Stimulated activated CD4-positive, alpha-beta T cell treated with anti-CD3 and anti-CD28 coated beads, Interleukin-4, amount 100 ng/mL, for 1 hour (primary cell): ENCODE results near the gene SCP2.

ENCODE experiments used
- DNase-seq: peaks from one replicate; pipeline ENCODE4 v3.0.0-alpha.2; 2020

The SCP2 gene, protein sequence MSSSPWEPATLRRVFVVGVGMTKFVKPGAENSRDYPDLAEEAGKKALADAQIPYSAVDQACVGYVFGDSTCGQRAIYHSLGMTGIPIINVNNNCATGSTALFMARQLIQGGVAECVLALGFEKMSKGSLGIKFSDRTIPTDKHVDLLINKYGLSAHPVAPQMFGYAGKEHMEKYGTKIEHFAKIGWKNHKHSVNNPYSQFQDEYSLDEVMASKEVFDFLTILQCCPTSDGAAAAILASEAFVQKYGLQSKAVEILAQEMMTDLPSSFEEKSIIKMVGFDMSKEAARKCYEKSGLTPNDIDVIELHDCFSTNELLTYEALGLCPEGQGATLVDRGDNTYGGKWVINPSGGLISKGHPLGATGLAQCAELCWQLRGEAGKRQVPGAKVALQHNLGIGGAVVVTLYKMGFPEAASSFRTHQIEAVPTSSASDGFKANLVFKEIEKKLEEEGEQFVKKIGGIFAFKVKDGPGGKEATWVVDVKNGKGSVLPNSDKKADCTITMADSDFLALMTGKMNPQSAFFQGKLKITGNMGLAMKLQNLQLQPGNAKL

DNA sequence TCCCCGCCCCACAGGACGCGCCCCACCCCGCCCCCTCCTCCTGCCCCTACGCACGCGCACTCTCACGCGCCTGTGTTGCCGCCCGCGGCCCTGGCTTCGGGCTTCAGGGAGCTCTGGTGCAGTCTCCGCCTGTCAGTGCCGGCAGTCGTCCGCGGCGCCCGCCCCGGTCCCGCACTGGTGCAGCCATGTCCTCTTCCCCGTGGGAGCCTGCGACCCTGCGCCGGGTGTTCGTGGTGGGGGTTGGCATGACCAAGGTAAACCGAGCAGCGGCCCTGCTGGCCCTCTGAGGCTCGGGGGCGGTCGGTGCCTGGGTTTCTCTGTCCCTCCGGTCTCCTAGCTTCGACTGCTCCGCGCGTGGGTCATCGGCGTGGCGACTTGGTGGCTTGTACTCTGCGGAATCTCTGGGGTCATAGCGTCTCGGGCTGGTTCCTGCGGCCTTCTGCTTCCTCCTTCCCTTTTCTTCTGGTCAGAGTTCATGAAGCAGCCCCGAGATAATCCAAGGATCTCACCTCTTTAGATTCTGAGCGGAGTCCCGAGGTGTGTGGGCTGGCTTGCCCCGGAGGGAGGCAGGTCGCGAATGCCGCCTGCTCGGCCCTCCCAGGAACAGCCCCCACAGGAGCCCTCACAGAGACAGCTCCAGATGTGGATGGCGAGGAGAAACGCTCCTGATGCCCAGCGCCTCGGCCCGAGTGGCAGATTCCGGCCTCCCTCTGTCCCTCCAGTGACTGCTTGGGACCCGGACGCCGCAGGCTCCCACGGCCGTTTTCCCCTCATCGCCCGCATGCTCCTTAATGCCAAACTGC lies at the start of gene SCP2:
Gene SCP2 (plus strand): TSS at position 65 of the 803 bp plus-strand sequence. CDS start 121 bp downstream, at position 186.
- DNase-seq = peak; percentile 81

DNA sequence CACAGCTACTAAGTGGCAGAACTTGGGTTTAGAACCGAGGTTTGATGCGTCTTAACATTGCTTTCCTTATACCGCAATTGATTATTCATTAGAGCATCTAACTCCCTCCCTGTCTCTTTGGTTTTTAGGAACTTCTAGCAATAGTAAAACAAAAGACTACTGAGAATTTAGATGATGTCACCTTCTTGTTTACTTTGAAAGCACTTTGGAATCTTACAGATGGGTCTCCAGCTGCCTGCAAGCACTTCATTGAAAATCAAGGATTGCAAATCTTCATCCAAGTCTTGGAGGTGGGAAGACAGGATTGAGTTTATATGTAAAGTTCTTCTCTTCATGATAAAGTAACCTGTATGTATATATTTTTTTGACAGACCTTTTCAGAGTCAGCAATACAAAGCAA lies 49.5 kb upstream of the SCP2 start:
- no peak for DNase-seq

DNA sequence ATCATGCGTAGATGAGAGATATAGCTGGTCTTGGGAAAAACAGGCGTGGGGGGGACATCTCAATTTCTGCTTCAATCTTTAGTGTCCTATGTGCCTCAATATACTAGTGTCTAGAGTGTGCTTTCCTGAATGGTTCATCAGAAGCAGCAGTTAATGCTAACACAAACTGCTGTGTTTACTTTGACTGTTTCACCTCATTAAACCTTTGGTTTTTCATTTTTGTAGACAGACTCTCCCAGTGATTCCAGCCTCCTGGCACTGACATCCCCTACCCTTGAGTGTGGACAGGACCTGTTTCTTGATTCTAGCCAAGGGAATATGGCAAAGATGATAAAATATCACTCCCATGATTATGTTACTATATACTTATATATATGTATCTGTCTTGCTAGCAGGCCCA lies 46.9 kb upstream of the SCP2 start:
- DNase-seq = no peak

DNA sequence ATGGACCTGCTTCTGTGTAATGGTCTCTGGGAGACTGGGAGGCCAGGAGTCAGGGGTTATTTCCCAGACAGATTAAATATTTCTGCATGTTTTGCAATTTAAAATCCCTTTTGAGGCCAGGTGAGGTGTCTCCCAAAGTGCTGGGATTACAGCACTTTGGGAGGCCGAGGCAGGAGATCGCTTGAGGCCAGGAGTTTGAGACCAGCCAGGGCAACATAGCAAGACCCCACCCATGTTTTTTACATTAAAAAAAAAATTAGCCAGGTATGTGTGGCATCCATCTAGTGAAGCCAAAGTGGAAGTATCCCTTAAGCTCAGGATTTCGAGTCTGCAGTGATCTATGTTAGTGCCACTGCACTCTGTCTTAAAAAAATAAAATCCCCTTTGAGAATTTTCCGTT lies 39.6 kb upstream of the SCP2 start:
- DNase-seq = no peak

DNA sequence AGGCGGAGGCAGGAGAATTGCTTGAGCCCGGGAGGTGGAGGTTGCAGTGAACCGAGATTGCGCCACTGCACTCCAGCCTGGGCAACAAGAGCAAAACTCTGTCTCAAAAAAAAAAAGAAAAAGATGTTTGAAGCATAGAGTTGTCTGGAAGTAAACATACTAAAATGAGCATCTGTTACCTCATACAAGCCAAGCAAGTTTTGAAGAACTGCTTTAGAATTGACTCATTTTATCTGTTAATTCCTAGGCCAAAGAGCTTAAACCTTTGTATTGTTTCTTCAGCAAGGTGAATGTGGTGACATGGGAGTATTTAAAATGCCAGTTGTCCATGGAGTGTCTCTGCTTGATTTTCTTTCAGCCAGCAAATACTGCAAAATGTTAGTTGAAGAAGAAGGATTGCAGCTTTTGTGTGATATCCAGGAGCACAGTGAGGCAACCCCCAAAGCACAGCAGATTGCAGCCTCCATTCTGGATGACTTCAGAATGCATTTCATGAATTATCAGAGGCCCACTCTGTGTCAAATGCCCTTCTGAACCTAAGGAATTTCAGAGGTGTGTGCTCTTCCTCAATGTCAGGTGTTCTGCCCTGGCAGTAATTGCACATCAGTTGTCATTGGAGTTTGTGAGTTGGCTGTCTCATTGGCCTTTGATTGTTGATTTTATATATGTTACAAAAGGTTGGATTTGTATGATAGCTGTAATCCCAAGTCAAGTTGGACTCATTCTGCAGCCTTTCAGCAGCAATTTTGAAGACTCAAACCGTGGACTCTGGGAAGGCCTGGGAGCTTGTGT lies 34.5 kb upstream of the SCP2 start:
- DNase-seq = no peak

DNA sequence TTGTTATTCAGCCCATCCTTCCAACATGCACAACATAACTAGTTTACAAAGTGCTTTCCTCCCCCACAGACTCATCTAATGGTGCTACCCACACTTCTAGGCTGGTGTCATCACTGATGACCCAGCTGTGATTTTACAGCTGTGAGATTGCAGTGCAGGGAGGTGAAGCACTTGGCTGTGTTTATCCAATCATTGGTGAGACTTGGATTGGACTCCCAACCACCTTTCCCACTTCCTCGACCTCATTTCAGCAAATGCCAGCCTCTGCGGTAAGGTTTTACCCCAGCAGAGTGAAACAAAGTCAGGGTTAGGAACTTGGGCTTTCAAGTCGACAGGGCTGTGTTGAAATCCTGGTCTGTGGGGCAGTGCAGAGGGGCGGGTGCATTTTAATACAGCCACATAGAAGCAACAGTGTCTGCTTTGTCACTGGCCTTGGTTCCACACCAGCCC lies 27.6 kb upstream of the SCP2 start:
- DNase-seq = no peak

DNA sequence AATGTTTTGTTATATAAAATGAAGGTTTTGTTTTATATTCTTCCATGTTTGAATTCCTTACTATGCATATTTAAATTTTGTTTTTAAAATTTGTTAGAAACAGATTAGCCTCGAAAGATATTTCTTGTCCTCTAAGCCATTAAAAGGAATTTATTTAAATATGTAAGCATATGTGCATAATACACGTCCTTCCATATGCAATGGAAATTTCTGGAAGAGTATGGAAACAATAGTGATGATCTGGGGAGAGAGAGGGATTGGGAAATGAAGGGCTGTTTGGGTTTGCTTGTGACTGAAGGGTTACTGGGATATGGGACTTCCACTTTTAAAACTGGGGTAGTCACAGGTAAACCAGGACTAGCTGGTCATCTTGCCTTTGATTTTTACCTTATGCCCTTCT lies 26.7 kb upstream of the SCP2 start:
- no peak for DNase-seq

DNA sequence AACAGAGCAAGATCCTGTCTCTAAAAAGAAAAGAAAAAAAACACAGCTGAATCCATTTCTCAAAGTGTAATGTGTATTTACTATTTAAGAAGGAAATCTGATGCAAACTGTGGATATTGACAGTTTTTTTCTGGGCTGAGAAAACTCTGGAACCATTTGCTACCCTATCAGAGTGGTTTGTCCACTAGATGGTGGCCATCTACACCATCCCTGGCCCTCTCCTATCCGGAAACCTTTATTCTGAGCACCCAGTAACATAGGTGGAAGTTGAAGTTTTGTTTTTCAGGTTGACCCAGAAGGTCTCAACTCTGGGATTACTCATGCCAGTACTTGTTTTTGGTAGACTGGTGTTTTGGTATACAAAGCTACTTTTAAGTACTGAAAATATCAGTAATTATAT lies 25.7 kb upstream of the SCP2 start:
- no peak for DNase-seq

DNA sequence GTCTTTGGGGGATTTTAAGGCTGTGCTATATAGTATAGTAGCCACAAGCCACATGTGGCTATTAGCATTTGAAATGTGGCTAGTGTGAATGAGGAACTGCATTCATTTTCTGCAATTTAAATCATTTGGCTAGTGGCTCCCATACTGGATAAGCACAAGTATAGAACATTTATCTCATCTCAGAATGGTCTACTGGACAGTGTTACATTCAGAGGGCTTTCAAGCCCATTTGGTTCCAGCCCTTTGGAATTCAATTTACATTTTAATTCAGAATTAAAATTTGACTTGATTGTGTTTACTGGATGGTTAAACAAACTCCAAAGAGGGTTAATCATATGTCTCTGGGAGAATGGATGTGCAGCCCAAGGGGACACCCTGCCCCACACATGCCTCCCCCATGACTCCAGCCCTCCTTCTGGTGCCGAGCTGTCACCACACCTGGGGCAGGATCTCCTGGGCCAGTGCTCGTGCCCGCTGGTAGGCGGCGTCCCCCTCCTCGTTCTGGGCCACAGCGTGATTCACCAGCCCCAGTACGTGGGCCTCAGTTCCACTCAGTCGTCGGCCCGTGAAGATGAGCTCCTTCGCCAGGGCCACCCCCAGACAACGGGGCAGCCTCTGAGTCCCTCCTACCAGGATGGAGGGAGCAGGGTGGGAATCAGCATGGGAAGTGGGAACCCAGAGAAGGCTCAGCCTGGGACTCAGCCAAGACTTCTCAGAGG lies 22.7 kb upstream of the SCP2 start:
- no peak for DNase-seq

DNA sequence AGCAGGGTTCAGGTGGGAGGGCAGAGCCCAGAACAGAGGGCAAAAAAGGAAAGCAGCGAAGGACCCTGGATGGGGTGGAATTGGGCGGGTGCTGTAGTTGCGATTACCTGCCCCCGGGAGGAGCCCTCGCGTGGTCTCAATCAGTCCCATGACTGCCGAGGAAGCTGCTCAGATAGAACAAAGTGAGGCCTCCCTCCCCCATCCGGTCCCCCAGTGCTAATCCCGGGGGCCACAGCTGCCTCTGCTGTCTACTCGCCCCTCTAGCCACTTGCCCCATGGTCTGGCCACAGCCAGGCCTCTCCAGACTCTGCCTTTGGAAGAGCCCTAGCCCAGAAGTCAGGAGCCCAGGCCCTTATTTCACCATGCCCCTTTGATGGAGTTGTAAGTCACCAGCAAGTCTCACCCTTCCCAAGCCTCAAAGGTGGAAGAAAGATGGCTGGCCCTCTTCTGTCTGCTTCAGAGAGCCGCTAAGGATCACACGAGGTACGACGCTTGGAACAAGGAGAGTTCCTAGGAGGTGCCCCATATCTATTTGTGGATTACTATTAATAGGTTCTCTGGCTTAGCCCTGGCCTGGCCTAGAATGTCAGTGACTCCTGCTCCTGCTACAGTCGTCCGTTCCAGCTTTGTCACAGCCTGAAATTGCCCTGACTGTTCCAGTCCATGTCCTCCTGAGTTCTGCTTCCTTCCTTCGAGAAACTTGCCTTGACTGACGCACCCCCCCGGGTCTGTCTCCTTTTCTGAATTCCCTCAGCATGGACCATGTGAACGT lies 22.0 kb upstream of the SCP2 start:
- peak; percentile 38 for DNase-seq

DNA sequence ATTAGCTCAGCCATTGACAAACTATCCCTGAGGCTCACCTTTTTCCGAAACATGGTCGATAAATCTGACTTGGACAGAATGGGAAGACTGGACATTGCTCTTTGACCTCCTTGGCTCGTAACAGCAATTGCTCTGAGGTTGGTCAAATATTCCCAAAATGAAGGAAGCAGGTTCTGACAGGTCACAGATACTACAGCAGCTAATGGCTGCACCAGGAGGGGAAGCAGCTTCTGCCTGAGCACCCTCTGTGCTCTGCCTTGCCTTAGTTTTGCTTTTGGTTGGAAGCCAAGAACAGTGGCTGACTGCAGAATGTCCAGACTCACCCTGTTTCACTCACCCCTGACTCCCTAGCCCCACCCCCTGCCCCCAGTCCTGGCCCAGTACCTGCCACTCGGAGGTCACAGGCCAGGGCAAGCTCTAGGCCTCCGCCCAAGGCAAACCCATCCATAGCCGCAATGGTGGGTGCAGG lies 20.9 kb upstream of the SCP2 start:
- DNase-seq = no peak

DNA sequence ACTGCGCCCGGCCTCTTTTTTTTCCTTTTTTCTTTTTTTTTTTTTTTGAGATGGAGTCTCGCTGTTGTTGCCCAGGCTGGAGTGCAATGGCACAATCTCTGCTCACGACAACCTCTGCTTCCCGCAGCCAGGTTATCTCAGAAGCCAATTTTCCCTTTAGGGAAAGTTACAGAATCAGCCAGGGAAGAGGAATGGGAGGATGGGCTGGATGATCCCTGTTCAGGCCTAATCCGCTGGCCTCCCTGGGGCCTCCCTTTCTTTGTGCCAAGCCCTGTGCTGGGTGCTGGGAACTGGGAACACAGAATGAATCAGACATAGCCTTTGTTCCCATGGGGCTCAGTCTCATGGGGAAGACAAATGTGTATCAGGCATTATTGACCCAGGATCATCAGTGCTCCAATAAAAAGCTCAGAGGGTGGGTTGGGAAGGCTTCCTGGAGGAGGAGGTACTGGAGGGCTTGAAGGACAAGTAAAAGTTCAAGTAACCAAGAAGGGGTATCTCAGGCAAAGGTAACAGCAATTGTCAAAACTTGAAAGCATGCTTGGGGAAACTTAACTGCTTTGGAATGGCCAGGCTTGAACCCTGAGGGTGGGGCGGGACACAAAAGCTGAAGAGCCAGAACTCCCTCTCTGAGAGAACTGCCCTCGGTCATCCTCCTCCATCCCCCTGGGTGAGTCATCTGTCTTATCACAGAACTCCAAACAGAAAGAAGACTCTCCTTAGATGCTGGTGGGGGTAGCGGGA lies 19.8 kb upstream of the SCP2 start:
- DNase-seq = no peak

DNA sequence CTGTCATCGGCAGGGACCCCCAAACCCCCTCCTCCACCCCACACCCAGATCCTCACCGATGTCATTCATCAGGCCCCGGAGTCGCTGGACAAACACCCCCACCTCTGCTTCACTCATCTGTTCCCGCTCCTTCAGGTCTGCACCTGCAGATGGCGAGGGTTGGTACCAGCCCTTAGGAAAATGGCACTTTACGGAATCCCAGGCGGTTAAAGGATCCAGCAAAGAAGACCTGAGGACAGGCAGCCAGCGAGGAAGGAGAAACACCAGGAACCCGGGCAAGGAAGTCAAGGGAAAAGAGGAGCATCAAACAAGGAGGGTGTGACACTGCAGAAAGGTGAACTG lies 19.3 kb upstream of the SCP2 start:
- no peak for DNase-seq

DNA sequence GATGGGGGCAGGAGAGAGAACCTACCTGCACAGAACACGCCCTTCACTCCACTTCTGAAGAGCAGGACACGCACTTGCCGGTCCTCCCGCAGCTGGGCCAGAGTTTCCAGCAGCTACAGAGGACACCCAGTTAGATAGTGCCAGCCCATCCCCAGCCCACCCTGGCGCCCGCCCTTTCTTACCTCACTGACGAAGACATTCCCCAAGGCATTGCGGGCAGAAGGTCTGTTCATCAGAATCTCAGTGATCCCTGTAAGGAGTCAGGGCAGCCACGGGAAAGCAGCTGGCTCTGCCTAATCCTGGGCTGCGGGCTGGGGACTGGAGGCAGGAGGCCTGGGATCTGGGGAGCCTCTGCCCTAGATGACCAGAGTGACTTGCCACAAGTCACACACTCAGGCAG lies 15.5 kb upstream of the SCP2 start:
- no peak for DNase-seq

DNA sequence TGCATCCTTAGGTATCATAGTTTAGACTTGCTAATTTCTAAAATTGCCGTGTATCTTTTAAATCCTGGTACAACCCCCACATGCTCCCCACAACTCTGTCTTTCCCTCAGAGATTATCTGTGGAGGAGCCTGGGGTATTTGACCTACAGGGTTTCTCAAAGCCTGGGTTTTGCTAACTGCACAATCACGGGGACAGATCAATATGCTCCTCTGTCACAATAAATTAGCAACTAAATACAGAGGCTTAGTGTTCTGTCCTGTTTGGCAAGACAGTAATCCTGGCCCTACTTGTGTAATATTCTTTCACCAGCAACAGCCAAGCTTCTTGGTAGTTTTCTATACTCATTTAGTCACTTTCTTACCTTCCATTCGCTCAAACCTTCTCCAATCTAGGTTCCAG lies 14.1 kb upstream of the SCP2 start:
- no peak for DNase-seq

DNA sequence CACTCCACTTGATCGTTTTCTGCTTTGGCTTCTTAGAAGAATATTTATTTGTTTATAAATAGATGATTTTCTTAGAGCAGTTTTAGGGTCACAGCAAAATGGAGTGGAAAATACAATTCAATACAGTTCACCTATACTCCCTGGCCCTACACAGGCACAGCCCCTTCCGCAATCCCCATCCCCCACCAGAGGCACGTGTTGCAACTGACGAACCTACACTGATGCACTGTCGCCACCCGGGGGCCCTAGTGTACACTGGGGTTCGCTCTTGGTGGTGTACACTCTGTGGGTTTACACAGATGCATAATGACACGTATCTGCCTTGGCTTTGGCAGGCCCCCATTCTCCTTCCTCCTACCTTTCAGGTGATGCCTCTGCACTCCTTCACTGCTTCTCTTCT lies 13.5 kb upstream of the SCP2 start:
- peak; percentile 6 for DNase-seq

DNA sequence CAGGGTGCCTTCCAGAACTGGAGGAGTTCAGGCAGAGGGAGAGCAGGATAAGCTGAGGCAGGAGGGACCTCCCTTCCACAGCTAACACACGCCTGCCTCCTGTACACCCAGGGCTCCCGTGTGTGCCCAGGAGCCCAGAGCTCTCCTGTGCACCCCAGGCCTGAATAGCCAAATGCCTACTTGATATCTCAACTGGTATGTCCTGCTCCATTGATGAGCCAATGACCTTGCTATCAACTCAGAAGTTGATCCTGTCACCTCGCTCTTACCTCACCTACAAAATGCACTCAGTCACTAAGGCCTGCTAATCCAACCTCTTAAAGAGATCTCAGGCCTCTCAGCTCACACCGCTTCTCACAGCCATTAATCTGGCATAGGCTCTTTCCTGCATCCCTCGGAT lies 12.6 kb upstream of the SCP2 start:
- DNase-seq = no peak

DNA sequence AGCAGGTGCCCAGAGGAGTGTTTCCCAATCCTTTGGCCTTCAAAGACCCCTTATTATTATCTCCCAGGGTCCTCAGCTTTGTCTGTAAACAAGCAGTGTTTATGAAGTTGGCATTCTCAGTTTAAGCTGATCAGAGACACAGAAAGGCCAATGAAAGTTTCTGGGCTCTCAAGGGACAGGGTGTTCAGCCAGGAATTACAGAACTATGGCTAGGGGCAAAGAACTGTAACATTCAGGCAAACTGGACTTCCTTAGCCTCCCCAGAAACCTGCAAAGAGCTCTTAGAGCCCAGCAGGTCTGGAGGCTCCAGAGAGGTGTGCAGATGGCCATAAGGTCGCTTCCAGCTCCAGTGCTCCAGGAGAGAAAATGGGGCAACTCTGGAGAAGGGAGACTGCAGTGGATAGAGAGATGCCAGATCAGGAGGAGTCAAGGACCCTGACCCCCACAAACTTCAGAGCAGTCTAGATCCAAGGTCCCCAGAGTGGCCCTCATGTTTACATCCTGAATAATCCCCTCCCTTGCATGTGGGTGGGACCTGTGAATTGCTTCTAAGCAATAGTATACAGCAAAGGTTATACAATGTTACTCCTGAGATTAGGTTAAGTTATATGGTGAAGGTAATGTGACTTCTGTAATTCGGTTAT lies 11.7 kb upstream of the SCP2 start:
- no peak for DNase-seq

DNA sequence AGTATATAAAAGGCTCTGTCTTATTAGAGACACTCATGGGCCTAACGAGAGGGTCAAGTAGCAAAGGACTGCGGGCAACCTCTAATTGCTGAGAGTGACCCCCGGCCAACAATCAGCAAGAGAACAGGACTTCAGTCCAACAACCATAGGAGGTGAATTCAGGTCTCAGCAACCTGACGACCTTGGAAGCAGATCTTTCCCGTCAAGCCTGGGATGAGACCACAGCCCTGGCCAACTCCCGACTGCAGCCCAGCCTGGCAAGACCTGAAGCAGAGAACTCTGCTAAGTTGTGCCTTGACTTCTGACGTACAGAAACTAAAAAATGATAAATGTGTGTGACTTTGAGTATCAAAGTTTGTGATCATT lies 11.2 kb upstream of the SCP2 start:
- DNase-seq = no peak

DNA sequence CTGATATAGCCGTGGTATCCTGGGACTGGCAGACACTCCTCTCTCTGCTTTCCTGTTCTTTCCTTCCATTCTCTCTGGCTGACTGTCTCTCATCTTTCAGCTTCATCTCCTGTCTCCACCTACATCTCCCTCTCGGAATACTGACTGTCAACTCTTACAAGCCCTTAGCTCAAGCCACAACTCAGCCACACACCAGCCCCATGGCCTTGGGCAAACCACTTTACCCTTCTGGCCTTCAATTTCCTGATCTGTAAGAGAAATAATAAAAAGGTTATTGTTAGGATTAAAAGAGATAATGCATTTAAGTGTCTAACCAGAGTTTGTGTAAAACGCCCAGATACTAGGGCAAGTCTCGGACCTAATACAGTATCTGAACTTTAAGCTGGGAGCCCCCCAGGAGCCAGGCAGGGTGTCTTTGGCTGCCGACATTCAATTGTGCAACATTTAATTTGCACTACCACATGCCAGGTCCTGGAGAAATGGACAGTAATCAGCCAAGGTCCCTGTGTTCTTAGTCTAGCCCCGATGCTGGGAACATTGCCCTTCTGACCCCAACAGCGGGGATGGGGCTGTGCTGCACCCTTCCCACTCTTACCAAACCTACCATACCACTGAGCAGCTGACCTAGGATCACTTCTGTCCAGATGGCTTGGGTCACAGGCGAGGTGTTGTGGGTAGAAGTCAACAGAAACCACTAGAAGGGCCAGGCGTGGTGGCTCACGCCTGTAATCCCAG lies 10.7 kb upstream of the SCP2 start:
- no peak for DNase-seq
